Brain microvascular endothelial cell (primary cell): ENCODE measurements around the gene GUCY1B1.

Source experiments
- DNase-seq: peaks from one replicate; pipeline ENCODE4 v3.0.0-alpha.2; 2020
- H3K27ac ChIP-seq: fragments of 250-450 bp; sonication (Bioruptor Pico); 2 replicates; pipeline ENCODE4 v1.5.1; 2020; ENCODE audit warnings: mild to moderate bottlenecking, moderate library complexity
- H3K27me3 ChIP-seq: fragments of 250-450 bp; sonication (Bioruptor Pico); replicated peaks from 2 replicates; pipeline ENCODE4 v1.5.1; 2020; ENCODE audit warnings: mild to moderate bottlenecking
- H3K36me3 ChIP-seq: fragments of 250-450 bp; sonication (Bioruptor Pico); replicated peaks from 2 replicates; pipeline ENCODE4 v1.5.1; 2020; ENCODE audit warnings: mild to moderate bottlenecking
- H3K4me3 ChIP-seq: 2 replicates; pipeline ENCODE4 v1.5.1; 2011; ENCODE audit warnings: low read depth, mild to moderate bottlenecking, control low read depth, low read length, moderate library complexity
- CTCF ChIP-seq: IDR thresholded peaks from 2 replicates; pipeline ENCODE4 v1.5.1; 2011; ENCODE audit warnings: low read depth, mild to moderate bottlenecking, moderate library complexity, low read length, control low read depth, inconsistent platforms; ENCODE audit errors: missing control alignments
- in situ Hi-C: cut with HindIII; loops from 2 replicates; pipeline ENCODE4 v1.10.0; 2017; ENCODE audit warnings: low sequenced_read_pairs, low pct_ligation_motif_present

GUCY1B1 gene

GRCh38 chr4:155855897-155856296 lies 97.1 kb downstream of the GUCY1B1 start:
- no peak overlapping the region for H3K27ac ChIP-seq
- in situ Hi-C loops, result no loop called here
- H3K4me3 ChIP-seq, result no peak overlapping the region
- no peak for TF ChIP-seq CTCF
- no peak for DNase-seq
- no peaks in the 10 kb centered on the region for H3K27me3 ChIP-seq
- H3K36me3 ChIP-seq, result no peaks in the 10 kb centered on the region
